ENCODE results near the gene HK1.
A peak's percentile ranks its signal among the peaks of the same experiment; 100 is the strongest.

Gene HK1

GRCh38 chr10:69419096-69419743 lies 140.9 kb downstream of the HK1 start:
- DNase-seq (ENCODE audit: low read depth in 3 of 3), result no peak

- no peak for DNase-seq (ENCODE audit: low read depth in 3 of 3)
Observed at GRCh38 chr10:69419744-69420126, 141.4 kb downstream of the HK1 start.

DNA sequence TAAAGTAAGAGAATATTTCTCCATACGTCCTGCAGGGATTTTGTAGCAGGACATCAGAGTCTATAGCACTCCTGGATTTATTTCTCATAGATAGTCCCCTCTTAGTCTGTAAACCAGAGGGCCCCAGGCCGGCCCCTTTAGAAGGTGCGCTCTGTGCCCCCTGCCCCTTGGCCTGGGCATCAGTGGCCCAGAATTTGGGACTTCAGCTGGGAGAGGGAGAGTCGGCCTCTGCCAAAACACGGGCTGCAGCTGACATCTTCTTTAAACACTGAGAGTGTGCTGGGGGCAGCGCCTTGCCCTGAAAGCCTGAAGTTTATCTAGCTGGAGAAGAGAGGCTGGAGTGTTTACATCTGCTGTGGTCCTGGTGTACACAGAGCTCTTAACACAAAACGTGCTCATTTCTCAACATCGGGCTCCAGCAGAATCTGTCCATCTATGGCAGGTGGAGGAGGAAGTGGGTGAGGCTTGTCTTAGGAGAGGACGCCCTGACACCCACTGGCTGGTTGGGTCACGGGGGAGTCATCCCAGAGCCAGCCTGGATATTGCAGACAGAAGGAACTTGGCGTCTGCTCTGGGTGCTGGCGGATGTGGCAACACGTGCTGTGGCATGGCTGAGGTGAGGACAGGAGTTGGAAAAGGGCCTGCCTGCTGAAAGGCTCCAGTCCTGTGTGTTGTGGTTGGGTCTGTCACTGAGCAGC lies 143.5 kb downstream of the HK1 start:
- no peak for DNase-seq (ENCODE audit: low read depth in 3 of 3)

DNA sequence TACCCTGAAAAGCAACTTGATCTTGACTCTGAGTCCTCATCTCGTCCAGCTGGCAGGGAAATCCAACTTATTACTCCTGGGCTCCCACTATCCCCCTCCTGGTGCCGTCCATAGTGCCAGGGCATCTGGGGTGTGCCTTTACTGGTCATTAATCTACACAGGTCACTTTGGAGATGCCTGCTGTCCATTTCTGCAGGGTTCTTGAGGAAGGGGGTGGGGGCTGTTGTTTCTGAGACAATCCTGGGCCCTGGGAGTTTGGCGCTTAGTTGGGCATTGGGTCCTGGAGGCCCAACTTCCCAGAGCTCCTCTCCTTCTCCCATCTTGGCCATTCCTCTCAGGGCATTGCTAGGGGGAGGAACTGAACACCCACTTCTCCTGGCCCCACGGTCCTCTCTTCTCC lies 144.4 kb downstream of the HK1 start:
- no peak for DNase-seq (ENCODE audit: low read depth in 3 of 3)

- no peak for DNase-seq (ENCODE audit: low read depth in 3 of 3)
Observed at GRCh38 chr10:69425041-69425440, 146.7 kb downstream of the HK1 start.

GRCh38 chr10:69425511-69426298 lies 147.4 kb downstream of the HK1 start:
- DNase-seq (ENCODE audit: low read depth in 3 of 3), result no peak

DNA sequence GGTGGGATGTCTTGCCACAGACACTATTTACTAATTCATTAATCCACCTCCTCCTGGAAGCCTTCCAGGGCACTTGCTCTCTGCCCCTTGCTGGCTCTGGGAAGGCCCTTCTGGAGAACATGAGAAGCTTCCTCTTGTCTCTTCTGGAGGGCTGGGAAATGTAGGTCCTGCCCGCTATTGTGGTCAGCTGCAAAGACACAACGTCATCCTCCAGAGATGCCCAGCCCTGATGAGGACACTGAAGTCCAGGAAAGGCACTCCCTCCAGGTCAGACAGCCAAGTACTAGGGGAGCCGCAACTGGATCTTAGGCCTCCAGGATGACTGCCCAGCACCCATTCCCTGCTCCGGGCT lies 148.1 kb downstream of the HK1 start:
- no peak for DNase-seq (ENCODE audit: low read depth in 3 of 3)

GRCh38 chr10:69428165-69428564 lies 149.9 kb downstream of the HK1 start:
- DNase-seq (ENCODE audit: low read depth in 3 of 3), result no peak

GRCh38 chr10:69434169-69434568 lies 155.9 kb downstream of the HK1 start:
- no peak for DNase-seq (ENCODE audit: low read depth in 3 of 3)

GRCh38 chr10:69434926-69435325 lies 156.6 kb downstream of the HK1 start:
- DNase-seq (ENCODE audit: low read depth in 3 of 3), result no peak

GRCh38 chr10:69435966-69436520 lies 157.7 kb downstream of the HK1 start:
- DNase-seq (ENCODE audit: low read depth in 3 of 3), result no peak

- DNase-seq (ENCODE audit: low read depth in 3 of 3), result no peak
Observed at GRCh38 chr10:69437321-69438259, 159.3 kb downstream of the HK1 start.

DNA sequence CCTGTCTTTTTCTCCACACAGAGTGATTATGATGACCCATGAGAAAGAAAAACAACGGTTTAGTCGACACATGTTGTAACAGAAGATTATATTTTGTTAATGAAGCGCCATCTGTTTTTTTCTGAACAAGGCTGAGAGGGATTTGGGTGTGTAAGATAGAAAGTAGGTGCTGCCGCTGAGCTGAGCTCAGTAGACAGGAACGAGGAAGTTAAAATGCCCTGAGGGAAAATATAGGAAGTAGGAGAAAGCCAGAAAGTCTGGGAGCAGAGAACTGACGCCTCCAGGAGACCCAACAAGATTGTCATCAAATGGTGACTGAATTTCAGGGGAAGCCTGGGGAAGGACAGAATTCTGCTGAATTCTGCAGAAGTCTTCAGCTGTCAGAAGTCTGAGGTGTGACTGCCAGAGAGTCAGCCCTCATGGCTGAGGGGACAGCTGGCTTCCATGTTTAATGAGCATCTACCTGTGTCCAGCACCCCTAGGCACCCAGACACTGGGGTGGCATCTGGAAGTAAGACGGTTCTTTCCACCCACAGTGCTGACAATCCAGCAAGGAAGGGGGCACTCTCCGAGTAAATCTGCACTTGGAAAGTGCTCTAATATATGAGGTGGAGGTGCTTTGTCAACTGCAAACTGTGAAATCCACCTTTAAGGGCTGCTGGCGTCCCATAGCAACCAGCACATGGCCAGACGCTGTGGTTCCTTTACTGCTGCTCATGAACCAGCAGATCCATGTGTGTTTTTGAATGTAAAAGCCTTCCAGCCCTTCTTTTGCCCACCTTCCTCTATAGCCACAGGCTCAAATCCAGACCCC lies 160.4 kb downstream of the HK1 start:
- DNase-seq (ENCODE audit: low read depth in 3 of 3), result no peak

GRCh38 chr10:69439350-69439739 lies 161.0 kb downstream of the HK1 start:
- DNase-seq (ENCODE audit: low read depth in 3 of 3), result no peak

DNA sequence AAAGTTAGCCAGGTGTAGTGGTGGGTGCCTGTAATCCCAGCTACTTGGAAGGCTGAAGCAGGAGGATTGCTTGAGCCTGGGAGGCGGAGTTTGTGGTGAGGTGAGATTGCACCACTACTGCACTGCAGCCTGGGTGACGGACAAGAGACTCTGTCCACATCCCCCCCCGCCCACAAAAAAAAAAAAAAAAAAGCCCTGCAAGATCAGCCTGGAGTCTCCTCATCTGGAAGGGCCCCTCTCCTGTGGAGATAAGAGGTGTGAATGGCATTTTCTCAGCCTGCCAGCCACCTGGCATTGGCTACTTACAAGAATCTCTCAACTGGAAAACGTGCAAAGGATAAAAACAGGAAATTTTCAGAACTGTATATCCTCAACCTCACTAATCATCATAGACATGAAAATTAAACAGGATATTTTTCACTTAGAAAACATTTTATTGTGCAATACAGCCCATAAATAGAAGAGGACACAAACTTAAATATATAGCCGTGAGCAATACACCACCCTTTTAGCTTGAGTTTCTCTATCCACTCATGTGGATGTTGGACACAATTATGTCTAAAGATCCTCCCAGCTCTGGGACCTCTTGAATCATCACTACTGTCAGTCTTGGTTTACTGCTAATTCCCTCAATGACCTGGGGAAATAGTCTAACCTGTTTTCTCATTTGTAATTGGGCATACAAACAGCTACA lies 161.7 kb downstream of the HK1 start:
- DNase-seq (ENCODE audit: low read depth in 3 of 3), result no peak

GRCh38 chr10:69443354-69443753 lies 165.1 kb downstream of the HK1 start:
- no peak for DNase-seq (ENCODE audit: low read depth in 3 of 3)

- DNase-seq (ENCODE audit: low read depth in 3 of 3), result no peak
Observed at GRCh38 chr10:69445041-69445440, 166.7 kb downstream of the HK1 start.

DNA sequence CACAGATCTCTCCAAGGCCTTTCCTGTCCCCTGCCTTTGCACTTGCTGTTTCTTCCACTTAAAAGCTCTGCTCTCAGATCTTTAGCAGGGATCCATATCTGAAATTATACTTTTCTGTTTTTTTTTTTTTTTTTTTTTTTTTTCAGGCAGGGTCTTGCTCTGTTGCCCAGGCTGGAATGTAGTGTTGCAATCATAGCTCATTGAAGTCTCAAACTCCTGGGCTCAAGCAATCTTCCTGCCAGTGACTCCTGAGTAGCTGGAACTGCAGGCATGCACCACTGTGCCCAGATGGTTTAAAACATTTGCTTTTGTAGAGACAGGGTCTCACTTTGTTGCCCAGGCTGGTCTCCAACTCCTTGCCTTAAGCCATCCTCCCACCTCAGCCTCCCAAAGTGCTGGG lies 167.9 kb downstream of the HK1 start:
- DNase-seq (ENCODE audit: low read depth in 3 of 3), result no peak

DNA sequence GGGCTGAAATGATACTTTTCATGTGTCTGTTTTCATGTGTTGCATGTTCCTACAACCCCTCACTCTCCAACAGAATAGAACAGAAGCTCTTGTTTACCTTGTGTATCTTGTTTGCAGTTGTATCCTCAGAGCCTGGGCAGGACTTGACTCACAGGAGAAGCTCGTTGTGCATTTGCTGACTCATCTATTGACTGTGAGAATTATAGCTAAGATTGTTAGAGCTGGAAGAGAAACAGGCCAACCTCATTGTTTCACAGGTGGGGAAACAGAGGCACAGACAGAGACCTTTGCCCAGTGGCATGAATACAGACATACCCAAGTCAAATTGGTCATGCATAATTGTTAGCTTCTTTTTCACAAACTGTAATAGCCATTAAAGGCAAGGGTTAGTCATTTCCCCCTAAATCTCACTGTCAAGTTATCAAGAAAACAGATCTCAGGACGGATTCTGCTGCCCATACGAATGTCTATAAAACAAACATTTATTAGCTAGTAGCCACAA lies 168.4 kb downstream of the HK1 start:
- DNase-seq (ENCODE audit: low read depth in 3 of 3), result no peak

DNA sequence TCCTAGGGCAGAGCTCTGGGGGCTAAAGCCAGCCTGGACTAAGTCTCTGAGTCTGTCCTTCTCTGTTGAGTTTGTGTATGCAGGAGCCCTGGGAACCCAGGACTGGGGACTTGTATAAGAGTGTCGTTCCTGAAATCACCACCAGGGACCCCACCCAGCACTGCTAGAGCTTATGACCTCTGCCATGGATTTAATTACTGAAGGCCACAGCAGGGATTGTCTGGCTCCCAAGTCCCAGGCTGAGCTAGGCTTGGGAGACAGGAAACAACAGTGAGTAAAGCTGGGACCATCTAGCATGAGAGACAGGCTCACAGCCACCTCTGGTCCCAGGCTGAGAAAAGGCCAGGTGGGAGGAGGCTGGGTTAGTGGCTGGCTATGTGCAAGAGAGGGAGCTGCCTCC lies 171.5 kb downstream of the HK1 start:
- peak in 2 of 3 donors; percentile 30 to 40 for DNase-seq (ENCODE audit: low read depth in 3 of 3)
